Natural killer cell (primary cell): ENCODE data around the gene PDE3A. TPM values are rescaled to one million over a fixed set of nuclear protein-coding genes. Genes with fewer than 3 reads are reported as not detected.
"Not testable (repeated sequence)": the region's sequence is repeated elsewhere in the genome, so short reads cannot be mapped to it uniquely, and the experiment has no call there.

Experiments used
- ATAC-seq, 3 donors: fragments of 150-1000 bp in 2 of 3; fragments of 200-7000 bp in 1 of 3; cut with Tn5 transposase; 1 replicate in 1 of 3; 2 replicates in 2 of 3; pipeline ENCODE4 v1.10.0; 2021; ENCODE audit warnings: mild to moderate bottlenecking in 2 of 3, moderate library complexity in 2 of 3
- DNase-seq, 2 donors: peaks; one replicate each; pipeline versions ENCODE4 v3.0.0 to v3.0.0-alpha.2; 2013 to 2021; ENCODE audit warnings: mixed read lengths in 1 of 2
- H3K27ac ChIP-seq: one replicate; pipeline ENCODE4 v1.5.1; 2013; ENCODE audit warnings: mild to moderate bottlenecking, low read length
- H3K27me3 ChIP-seq: one replicate; pipeline ENCODE4 v1.6.1; 2013; ENCODE audit warnings: low read length; ENCODE audit not compliant: control insufficient read depth, insufficient read depth
- H3K36me3 ChIP-seq: one replicate; pipeline ENCODE4 v1.6.1; 2013; ENCODE audit warnings: low read length; ENCODE audit not compliant: control insufficient read depth, insufficient read depth
- H3K4me1 ChIP-seq: one replicate; pipeline ENCODE4 v1.6.1; 2013; ENCODE audit warnings: low read length; ENCODE audit not compliant: control insufficient read depth, insufficient read depth
- H3K4me3 ChIP-seq: one replicate; pipeline ENCODE4 v1.5.1; 2013; ENCODE audit warnings: low read length
- H3K9me3 ChIP-seq: one replicate; pipeline ENCODE4 v1.6.1; 2013; ENCODE audit warnings: low read length; ENCODE audit not compliant: control insufficient read depth, insufficient read depth
- H3K27ac Mint-ChIP-seq, 2 donors: one replicate each; pipeline ENCODE4 v1.8.0; 2022; ENCODE audit warnings: mild to moderate bottlenecking in 2 of 2, mixed read lengths in 2 of 2, moderate library complexity in 1 of 2
- H3K27me3 Mint-ChIP-seq, 2 donors: one replicate each; pipeline ENCODE4 v1.8.0; 2022; ENCODE audit warnings: low read depth in 2 of 2, mixed read lengths in 2 of 2
- H3K36me3 Mint-ChIP-seq: one replicate; pipeline ENCODE4 v1.8.0; 2022; ENCODE audit warnings: mixed read lengths
- H3K4me1 Mint-ChIP-seq, 2 donors: one replicate each; pipeline ENCODE4 v1.8.0; 2022; ENCODE audit warnings: mixed read lengths in 2 of 2
- H3K4me3 Mint-ChIP-seq: one replicate; pipeline ENCODE4 v1.8.0; 2022; ENCODE audit warnings: mild to moderate bottlenecking, moderate library complexity, mixed read lengths
- H3K9me3 Mint-ChIP-seq, 2 donors: one replicate each; pipeline ENCODE4 v1.8.0; 2022; ENCODE audit warnings: mixed read lengths in 2 of 2
- CTCF ChIP-seq: fragments of 200-600 bp; IDR thresholded peaks from one replicate; pipeline ENCODE4 v1.8.0; 2022; ENCODE audit warnings: antibody characterized with exemption
- WGBS: methylation state at CpG from one replicate; pipeline ENCODE4 v1.1.7; 2013; ENCODE audit warnings: missing lambda C conversion rate; ENCODE audit not compliant: insufficient coverage; 5-methylcytosine and 5-hydroxymethylcytosine counted together
- intact Hi-C: fragments of 100-400 bp; cut with micrococcal nuclease; formaldehyde crosslinking; loops from one replicate; pipeline ENCODE4 v1.14.2; 2022
- total RNA-seq, 4 donors: library from RNA; stranded (reverse); fragments of 120-200 nt in 1 of 4; gene quantifications; one replicate each; pipeline versions ENCODE4 v1.2.3 to v1.2.4, GENCODE V29; 2013 to 2022

The PDE3A gene
- total RNA-seq, 3 donors from 2014 or later (not counting 1 experiment from before 2014, with no cell fraction given), result 0.20 to 0.28 (median 0.27) TPM

- Mint-ChIP-seq H3K27me3 (no peaks in the 10 kb centered on the region), H3K4me3 (no peak overlapping the region), H3K27ac (no peak overlapping the region), H3K4me1 (no peaks in the 10 kb centered on the region), H3K9me3 (no peaks in the 10 kb centered on the region), H3K36me3 (no peaks in the 10 kb centered on the region)
- DNase-seq (no peak), ATAC-seq (no peak)
- 80% methylated on average over 1 of the region's 2 CpGs for WGBS
- intact Hi-C loops, result no loop called here
- Histone ChIP-seq H3K27me3 (no peaks in the 10 kb centered on the region), H3K4me1 (no peaks in the 10 kb centered on the region), H3K36me3 (no peaks in the 10 kb centered on the region), H3K4me3 (no peak overlapping the region), H3K27ac (no peak overlapping the region), H3K9me3 (no peaks in the 10 kb centered on the region)
- TF ChIP-seq CTCF, result no peak
Observed at GRCh38 chr12:20547816-20548575, 179.7 kb downstream of the PDE3A start.

- no peak for ATAC-seq
- intact Hi-C loops, result no loop called here
Observed at GRCh38 chr12:20548611-20549010, 180.3 kb downstream of the PDE3A start.

GRCh38 chr12:20549108-20549719 is 180.9 kb downstream of the PDE3A start:
- H3K4me1 ChIP-seq, result no peaks in the 10 kb centered on the region
- H3K27me3 ChIP-seq, result no peaks in the 10 kb centered on the region
- no peak for DNase-seq
- 57% methylated on average over 2 of the region's 2 CpGs for WGBS
- no peaks in the 10 kb centered on the region for H3K9me3 ChIP-seq
- intact Hi-C loops, result no loop called here
- no peak for ATAC-seq
- no peak overlapping the region for H3K27ac ChIP-seq
- no peaks in the 10 kb centered on the region for H3K27me3 Mint-ChIP-seq
- no peaks in the 10 kb centered on the region for H3K36me3 ChIP-seq
- H3K9me3 Mint-ChIP-seq, result no peaks in the 10 kb centered on the region
- no peak overlapping the region for H3K27ac Mint-ChIP-seq
- H3K36me3 Mint-ChIP-seq, result no peaks in the 10 kb centered on the region
- no peaks in the 10 kb centered on the region for H3K4me1 Mint-ChIP-seq
- H3K4me3 ChIP-seq, result no peak overlapping the region
- no peak overlapping the region for H3K4me3 Mint-ChIP-seq
- TF ChIP-seq CTCF, result no peak

More at GRCh38 chr12:20548611-20549010, 180.3 kb downstream of the PDE3A start:
- Mint-ChIP-seq H3K4me1 (no peaks in the 10 kb centered on the region), H3K27me3 (no peaks in the 10 kb centered on the region), H3K36me3 (no peaks in the 10 kb centered on the region), H3K27ac (no peak overlapping the region), H3K4me3 (no peak overlapping the region), H3K9me3 (no peaks in the 10 kb centered on the region)
- Histone ChIP-seq H3K36me3 (no peaks in the 10 kb centered on the region), H3K4me1 (no peaks in the 10 kb centered on the region), H3K4me3 (no peak overlapping the region), H3K27me3 (no peaks in the 10 kb centered on the region), H3K9me3 (no peaks in the 10 kb centered on the region), H3K27ac (no peak overlapping the region)
- DNase-seq, result no peak
- no peak for TF ChIP-seq CTCF
- WGBS, result no CpG with 5 or more reads among the region's 1 CpG

- not testable (repeated sequence) for H3K4me1 Mint-ChIP-seq
- WGBS, result 98% methylated on average over 48 of the region's 48 CpGs
Observed at GRCh38 chr12:20551742-20552442, 183.6 kb downstream of the PDE3A start.

GRCh38 chr12:20552586-20552985 is 184.2 kb downstream of the PDE3A start:
- H3K4me1 Mint-ChIP-seq, H3K36me3 Mint-ChIP-seq, intact Hi-C loops, ATAC-seq, H3K27me3 Mint-ChIP-seq, H3K9me3 Mint-ChIP-seq, H3K27me3 ChIP-seq, H3K27ac Mint-ChIP-seq, H3K36me3 ChIP-seq, H3K4me3 ChIP-seq, H3K27ac ChIP-seq, H3K4me3 Mint-ChIP-seq, H3K9me3 ChIP-seq, DNase-seq, H3K4me1 ChIP-seq: not testable (repeated sequence)
- 94% methylated on average over 18 of the region's 23 CpGs for WGBS

More at GRCh38 chr12:20551742-20552442, 183.6 kb downstream of the PDE3A start:
- H3K9me3 Mint-ChIP-seq, H3K4me3 ChIP-seq, DNase-seq, H3K36me3 ChIP-seq, H3K27me3 Mint-ChIP-seq, H3K9me3 ChIP-seq, H3K27ac ChIP-seq, H3K27ac Mint-ChIP-seq, intact Hi-C loops, ATAC-seq, H3K4me3 Mint-ChIP-seq, H3K4me1 ChIP-seq, H3K27me3 ChIP-seq, H3K36me3 Mint-ChIP-seq: not testable (repeated sequence)
